Caco-2 (cell line): ENCODE measurements around the gene MAST4. TPM values are rescaled to one million over a fixed set of nuclear protein-coding genes. Genes with fewer than 3 reads are reported as not detected.

Source experiments
- BruUV-seq: library from RNA; stranded (reverse); fragments of 400-500 nt; replicated peaks from 2 replicates; lab custom pipeline; 2021; lab: Mats Ljungman, UMichigan
- CTCF ChIA-PET: fragments of 300-600 bp; sonication (Branson Sonifier 250); formaldehyde crosslinking; loops from one replicate; lab custom pipeline; 2022; ENCODE audit warnings: antibody characterized with exemption; lab: Charles Lee
- POLR2A ChIA-PET: fragments of 300-600 bp; sonication (Branson Sonifier 250); formaldehyde crosslinking; loops from one replicate; lab custom pipeline; 2022; ENCODE audit warnings: antibody characterized with exemption; lab: Charles Lee
- DNase-seq, 2 experiments: peaks; one replicate each; pipeline versions ENCODE4 v3.0.0 to v3.0.0-alpha.2; 2020 to 2022
- H3K27me3 ChIP-seq: replicated peaks from 2 replicates; pipeline ENCODE4 v1.6.0; 2011; ENCODE audit warnings: low read length; ENCODE audit not compliant: control insufficient read depth, insufficient read depth
- H3K36me3 ChIP-seq: 2 replicates; pipeline ENCODE4 v1.5.1; 2011; ENCODE audit warnings: low read length; ENCODE audit not compliant: control insufficient read depth, insufficient read depth
- H3K4me1 ChIP-seq: fragments of 250-450 bp; sonication (Bioruptor Pico); 2 replicates; pipeline ENCODE4 v1.5.1; 2020; ENCODE audit warnings: mild to moderate bottlenecking
- H3K4me3 ChIP-seq: 2 replicates; pipeline ENCODE4 v1.5.1; 2011; ENCODE audit warnings: low read depth, mild to moderate bottlenecking, control low read depth, low read length
- H3K9me3 ChIP-seq: fragments of 250-450 bp; sonication (Bioruptor Pico); 2 replicates; pipeline ENCODE4 v1.5.1; 2020; ENCODE audit warnings: mild to moderate bottlenecking, moderate library complexity
- H3K27ac Mint-ChIP-seq: one replicate; pipeline ENCODE4 v1.8.0; 2022; ENCODE audit warnings: mixed read lengths; ENCODE audit not compliant: unreplicated experiment
- H3K27me3 Mint-ChIP-seq: one replicate; pipeline ENCODE4 v1.8.0; 2022; ENCODE audit warnings: mixed read lengths; ENCODE audit not compliant: insufficient read depth, unreplicated experiment
- H3K36me3 Mint-ChIP-seq: one replicate; pipeline ENCODE4 v1.8.0; 2022; ENCODE audit warnings: mild to moderate bottlenecking, mixed read lengths; ENCODE audit not compliant: insufficient read depth, unreplicated experiment
- H3K4me1 Mint-ChIP-seq: one replicate; pipeline ENCODE4 v1.8.0; 2022; ENCODE audit warnings: low read depth, mixed read lengths; ENCODE audit not compliant: unreplicated experiment
- H3K4me3 Mint-ChIP-seq: one replicate; pipeline ENCODE4 v1.8.0; 2022; ENCODE audit warnings: mild to moderate bottlenecking, moderate library complexity, mixed read lengths; ENCODE audit not compliant: unreplicated experiment
- H3K9me3 Mint-ChIP-seq: one replicate; pipeline ENCODE4 v1.8.0; 2022; ENCODE audit warnings: mixed read lengths; ENCODE audit not compliant: unreplicated experiment
- CTCF ChIP-seq, 2 experiments: fragments of 200-600 bp in 1 of 2; IDR thresholded peaks; 1 replicate in 1 of 2; 2 replicates in 1 of 2; pipeline versions ENCODE4 v1.5.1 to v1.8.0; 2011 to 2022; ENCODE audit warnings: antibody characterized with exemption in 1 of 2, control low read depth in 1 of 2, inconsistent platforms in 1 of 2, low read depth in 1 of 2, low read length in 1 of 2, mild to moderate bottlenecking in 1 of 2, moderate library complexity in 1 of 2; ENCODE audit not compliant: insufficient read depth in 1 of 2, severe bottlenecking in 1 of 2, unreplicated experiment in 1 of 2
- intact Hi-C: fragments of 100-400 bp; cut with micrococcal nuclease; formaldehyde crosslinking; loops from one replicate; pipeline ENCODE4 v1.10.0; 2022; ENCODE audit not compliant: unreplicated experiment
- total RNA-seq: library from RNA; stranded (reverse); gene quantifications from 2 replicates; pipeline ENCODE4 v1.2.3, GENCODE V29; 2022

The MAST4 gene
- total RNA-seq, 1 experiment from 2014 or later = 17.8 TPM

DNA sequence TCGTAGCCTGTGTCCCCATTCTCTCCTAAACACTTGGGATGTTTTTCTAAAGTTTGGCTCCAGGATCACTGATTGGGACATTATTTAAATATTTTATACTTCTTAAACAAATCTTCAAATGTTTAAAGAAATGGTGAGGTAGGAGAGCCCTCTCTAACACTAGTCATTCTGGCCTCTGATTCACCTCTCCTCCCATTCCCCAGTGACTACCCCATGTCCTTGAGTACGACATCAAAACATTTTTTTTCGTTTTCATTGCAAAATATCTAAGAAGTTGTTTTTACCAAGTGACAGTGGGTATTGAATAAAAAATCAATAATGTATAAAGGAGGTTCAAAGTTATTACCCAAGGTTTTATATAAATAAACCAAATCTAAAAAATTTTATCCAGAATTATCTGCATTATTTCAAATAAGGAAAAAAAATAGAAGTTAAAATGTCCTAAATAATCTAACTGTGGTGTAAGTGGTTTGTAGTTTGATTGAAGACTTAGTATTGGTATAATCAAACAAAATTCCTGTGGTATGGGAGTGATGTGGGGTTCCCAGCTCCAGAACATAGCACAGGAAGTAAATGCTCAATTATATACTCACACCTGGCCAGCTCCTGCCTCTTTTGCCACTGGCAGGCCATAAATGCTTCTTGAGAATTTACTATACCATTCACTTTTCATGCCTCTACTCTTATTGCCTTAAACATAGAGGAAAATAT lies 51.1 kb downstream of the MAST4 start:
- H3K9me3 ChIP-seq = no peaks in the 10 kb centered on the region
- Mint-ChIP-seq H3K27me3 (peaks cover 8% of the 10 kb centered on the region), H3K27ac (no peak overlapping the region), H3K36me3 (no peaks in the 10 kb centered on the region), H3K9me3 (no peaks in the 10 kb centered on the region), H3K4me1 (no peaks in the 10 kb centered on the region), H3K4me3 (no peak overlapping the region)
- CTCF ChIA-PET = interaction anchor here (0.7 kb wide), 1 partner anchor 460 kb away, joined by 3 read pairs; no protein-coding TSS in a partner anchor
- no peak for TF ChIP-seq CTCF (IDR thresholded peaks at IDR 0.05; ENCODE audit: insufficient read depth in 1 of 2, low read depth in 1 of 2, low read length in 1 of 2, severe bottlenecking in 1 of 2, unreplicated experiment in 1 of 2)
- intact Hi-C loops = no loop called here
- BruUV-seq = no TSS peak
- no peak overlapping the region for H3K4me3 ChIP-seq
- H3K4me1 ChIP-seq = no peaks in the 10 kb centered on the region
- POLR2A ChIA-PET = no interaction called here
- DNase-seq = no peak
- no peaks in the 10 kb centered on the region for H3K27me3 ChIP-seq
- H3K36me3 ChIP-seq = no peaks in the 10 kb centered on the region

- BruUV-seq = no TSS peak
- CTCF ChIA-PET = no interaction called here
- H3K27me3 Mint-ChIP-seq = peaks cover 22% of the 10 kb centered on the region
- intact Hi-C loops = no loop called here
- POLR2A ChIA-PET = no interaction called here
- no peak for DNase-seq
- no peak overlapping the region for H3K4me3 ChIP-seq
- no peak for TF ChIP-seq CTCF (IDR thresholded peaks at IDR 0.05; ENCODE audit: insufficient read depth in 1 of 2, low read depth in 1 of 2, low read length in 1 of 2, severe bottlenecking in 1 of 2, unreplicated experiment in 1 of 2)
- H3K36me3 ChIP-seq = no peaks in the 10 kb centered on the region
- no peaks in the 10 kb centered on the region for H3K9me3 ChIP-seq
- no peak overlapping the region for H3K4me3 Mint-ChIP-seq
- no peak overlapping the region for H3K27ac Mint-ChIP-seq
- no peaks in the 10 kb centered on the region; the same call in 1 of the 2 replicates for H3K27me3 ChIP-seq
- no peaks in the 10 kb centered on the region for H3K4me1 Mint-ChIP-seq
- H3K9me3 Mint-ChIP-seq = no peaks in the 10 kb centered on the region
- no peaks in the 10 kb centered on the region for H3K36me3 Mint-ChIP-seq
- H3K4me1 ChIP-seq = no peaks in the 10 kb centered on the region
Measured at GRCh38 chr5:66652818-66653217, 56.6 kb downstream of the MAST4 start.

GRCh38 chr5:66653325-66653724 lies 57.1 kb downstream of the MAST4 start:
- H3K4me1 ChIP-seq = no peaks in the 10 kb centered on the region
- H3K9me3 Mint-ChIP-seq = no peaks in the 10 kb centered on the region
- no peaks in the 10 kb centered on the region for H3K9me3 ChIP-seq
- no peaks in the 10 kb centered on the region for H3K36me3 ChIP-seq
- H3K4me1 Mint-ChIP-seq = no peaks in the 10 kb centered on the region
- no peaks in the 10 kb centered on the region for H3K36me3 Mint-ChIP-seq
- no peak for DNase-seq
- no peak overlapping the region for H3K4me3 Mint-ChIP-seq
- no peak overlapping the region for H3K27ac Mint-ChIP-seq
- H3K4me3 ChIP-seq = no peak overlapping the region
- no peaks in the 10 kb centered on the region; the same call in 1 of the 2 replicates for H3K27me3 ChIP-seq
- ChIA-PET CTCF (no interaction called here), POLR2A (no interaction called here)
- no peak for TF ChIP-seq CTCF (IDR thresholded peaks at IDR 0.05; ENCODE audit: insufficient read depth in 1 of 2, low read depth in 1 of 2, low read length in 1 of 2, severe bottlenecking in 1 of 2, unreplicated experiment in 1 of 2)
- intact Hi-C loops = no loop called here
- H3K27me3 Mint-ChIP-seq = peaks cover 21% of the 10 kb centered on the region
- no TSS peak for BruUV-seq
